NCI-H2107 (cell line): ENCODE results near the gene PERM1.
"Not testable (repeated sequence)": the region's sequence is repeated elsewhere in the genome, so short reads cannot be mapped to it uniquely, and the experiment has no call there.

Experiments
- DNase-seq: peaks from one replicate; lab custom pipeline; 2025; lab: John Stamatoyannopoulos, UW

PERM1 gene

DNA sequence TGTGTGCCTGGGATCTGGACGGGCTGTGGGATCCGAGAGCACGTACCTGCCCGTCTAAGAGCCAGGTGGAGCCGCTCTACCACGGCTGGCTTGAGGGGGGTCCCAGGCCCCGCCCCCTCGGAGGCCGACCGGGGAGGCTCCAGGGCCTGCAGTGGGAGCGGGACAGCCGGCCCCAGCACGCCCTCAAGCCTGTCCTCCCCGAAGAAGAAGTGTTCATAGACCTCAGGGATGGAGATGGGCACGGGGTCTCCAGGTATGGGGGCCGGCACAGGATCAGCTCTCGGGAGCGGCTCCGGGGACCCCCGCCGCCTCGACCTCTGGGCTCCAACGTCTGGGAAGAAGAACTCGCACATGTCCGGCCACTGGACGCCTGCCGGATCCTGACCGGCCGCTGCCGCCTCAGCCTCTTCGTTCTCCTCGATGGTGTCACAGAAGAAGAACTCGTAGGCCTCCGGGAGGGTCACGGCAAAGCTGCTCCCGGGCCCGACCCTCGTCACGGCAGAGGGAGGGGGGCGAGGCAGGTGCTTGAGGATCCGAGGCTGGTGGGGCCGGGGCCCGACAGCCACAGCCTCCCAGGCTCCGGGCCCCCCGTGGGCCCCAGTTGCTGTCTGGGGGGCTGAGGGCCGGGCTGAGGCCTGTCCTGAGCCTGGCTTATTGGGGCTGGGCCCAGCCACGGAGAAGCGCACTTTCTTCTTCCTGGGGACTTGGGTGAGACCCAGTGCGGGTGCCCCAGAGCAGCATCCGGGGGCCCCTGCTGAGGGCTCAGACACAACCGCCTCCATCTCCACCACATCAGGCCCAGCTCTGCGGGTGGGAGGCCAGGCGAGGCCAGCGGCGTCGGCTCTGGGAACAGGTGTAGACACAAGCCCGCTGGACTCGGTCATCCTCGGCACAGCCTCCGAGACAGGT lies 2.8 kb downstream of the PERM1 start:
- DNase-seq = no peak

DNA sequence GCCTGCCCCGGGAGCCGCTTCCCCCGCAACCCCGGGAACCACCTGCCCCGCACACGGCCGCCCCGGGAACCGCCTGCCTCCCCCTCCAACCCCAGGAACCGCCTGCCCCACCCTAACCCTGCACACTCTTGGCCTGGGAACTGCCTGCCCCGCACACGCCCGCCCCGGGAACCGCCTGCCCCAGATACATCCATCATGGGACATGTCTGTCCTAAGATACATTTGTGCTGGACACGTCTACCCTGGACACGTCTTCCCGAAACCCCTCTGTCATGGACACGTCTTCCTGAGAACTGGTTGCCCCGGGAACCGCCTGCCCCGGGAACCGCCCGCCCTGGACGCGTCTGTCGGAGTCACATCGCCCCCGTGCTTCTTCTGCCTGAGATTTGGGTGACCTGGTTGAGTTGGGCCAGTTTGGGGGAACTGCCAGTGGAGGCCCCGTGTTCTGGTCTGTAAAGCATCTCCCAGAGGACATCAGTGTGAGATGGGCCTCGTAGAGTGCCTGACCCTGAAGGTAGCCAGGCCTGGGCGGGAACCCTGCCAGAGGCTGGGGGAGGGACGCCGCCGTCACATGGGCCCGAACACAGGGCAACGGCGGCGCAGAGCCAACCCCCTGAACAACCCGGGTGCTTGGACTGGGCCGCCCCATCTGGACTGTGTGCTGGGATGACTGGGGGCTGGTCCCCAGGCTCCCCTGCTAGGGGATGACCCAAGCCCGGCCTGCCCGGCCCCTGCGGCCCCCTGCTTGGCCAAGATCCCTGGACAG lies 3.6 kb downstream of the PERM1 start:
- no peak for DNase-seq

DNA sequence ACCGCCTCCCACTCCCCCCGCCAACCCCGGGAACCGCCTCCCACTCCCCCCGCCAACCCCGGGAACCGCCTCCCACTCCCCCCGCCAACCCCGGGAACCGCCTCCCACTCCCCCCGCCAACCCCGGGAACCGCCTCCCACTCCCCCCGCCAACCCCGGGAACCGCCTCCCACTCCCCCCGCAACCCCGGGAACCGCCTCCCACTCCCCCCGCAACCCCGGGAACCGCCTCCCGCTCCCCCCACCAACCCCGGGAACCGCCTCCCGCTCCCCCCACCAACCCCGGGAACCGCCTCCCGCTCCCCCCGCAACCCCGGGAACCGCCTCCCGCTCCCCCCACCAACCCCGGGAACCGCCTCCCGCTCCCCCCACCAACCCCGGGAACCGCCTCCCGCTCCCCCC lies 5.1 kb downstream of the PERM1 start:
- not testable (repeated sequence) for DNase-seq

DNA sequence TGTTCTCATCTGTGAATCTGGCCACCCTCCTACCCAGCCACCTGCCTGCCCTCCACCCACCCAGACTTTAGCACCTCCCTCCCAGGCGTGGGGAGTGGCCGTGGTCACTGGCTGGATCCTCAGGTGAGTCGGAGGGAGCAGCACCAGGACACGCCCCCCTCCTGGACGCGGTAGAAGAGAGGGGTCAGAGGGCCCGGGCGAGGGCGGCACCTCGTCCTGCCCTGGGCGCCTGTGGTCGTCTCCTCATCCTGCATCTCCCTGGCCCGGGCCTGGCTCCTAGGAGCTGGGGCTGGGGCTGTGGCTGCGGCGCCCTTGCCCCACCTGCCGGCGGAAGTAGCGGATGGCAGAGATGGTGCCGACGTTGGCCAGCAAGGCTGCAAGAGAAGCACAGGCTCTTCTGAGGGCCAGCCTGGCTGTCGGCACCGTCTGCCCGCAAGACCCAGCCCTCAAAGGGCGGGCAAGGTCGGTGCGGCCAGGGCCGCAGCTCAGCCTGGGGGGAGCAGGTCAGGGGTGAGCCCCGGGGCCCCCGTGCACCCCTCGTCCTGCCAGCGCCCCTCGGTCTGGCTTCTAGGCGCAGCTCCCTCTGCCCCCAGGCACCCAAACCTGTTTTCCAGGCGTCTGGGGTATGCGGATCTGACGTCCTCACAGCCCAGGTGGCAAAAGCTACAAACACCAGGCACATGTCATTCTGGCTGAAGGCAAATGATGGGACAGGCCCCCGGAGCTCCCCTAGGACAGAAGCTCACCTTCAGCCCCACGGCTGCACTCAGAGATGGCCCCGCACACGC lies 5.8 kb downstream of the PERM1 start:
- no peak for DNase-seq

DNA sequence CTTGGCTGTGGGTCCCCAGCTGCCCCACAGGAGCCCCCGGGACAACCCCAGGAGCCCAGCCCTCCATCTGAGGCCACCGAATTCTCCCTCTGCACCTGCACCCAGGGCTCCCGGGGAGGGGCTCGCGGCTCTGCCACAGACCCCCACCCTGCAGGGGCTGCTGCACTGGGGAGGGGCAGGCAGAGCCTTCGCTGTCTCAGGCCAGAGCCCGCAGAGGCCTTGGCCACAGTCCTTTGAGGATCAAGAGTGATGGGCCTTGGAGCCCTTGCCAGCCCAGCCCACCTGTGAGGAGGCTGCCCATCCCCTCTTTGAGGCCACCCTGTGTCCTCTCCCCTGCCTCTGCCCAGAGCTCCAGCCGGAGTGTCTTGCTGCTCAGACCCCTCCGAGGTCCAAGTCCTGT lies 6.5 kb downstream of the PERM1 start:
- no peak for DNase-seq

DNA sequence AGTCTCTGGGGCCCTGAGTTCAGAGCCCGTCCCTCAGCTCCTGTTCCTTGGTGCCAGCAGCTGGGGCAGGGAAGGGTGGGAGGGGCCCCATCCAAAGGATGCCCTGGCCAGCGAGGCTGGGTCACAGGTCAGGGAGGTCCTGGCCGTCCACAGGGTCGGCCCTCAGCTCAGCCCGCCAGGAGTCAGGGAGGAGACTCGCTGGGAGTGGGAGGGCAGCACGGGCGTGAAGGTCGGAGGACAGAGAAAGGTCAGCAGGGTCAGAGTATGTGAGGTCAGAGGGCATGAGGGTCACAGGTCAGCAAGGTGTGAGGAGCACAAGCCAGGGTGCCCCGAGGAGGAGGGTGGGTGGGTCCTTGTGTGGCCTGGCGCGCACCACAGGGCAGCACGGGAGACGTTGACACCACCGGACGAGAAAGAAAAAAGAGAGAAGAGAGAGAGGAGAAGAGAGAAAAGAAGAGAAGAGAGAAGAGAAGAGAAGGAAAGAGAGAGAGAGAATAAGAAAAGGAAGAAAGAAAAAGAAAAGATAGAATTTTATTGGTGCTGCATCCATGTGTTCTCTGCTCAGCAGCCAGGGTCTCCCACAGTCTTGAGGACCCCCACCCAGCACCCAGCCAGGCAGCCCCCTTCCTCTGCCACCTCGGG lies 7.1 kb downstream of the PERM1 start:
- DNase-seq = no peak

DNA sequence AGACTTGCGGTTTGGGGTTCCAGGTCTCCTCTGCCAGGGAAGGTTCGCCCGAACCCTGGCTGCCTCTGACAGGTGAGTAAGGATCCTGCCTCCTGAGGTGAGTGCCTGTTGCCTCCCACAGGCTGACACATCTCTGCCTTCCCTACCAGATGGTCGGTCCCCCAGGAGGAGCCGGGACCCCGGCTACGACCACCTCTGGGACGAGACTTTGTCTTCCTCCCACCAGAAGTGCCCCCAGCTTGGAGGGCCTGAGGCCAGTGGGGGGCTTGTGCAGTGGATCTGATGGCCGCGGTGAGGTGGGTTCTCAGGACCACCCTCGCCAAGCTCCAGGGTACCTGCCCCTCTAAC lies 7.6 kb downstream of the PERM1 start:
- DNase-seq = no peak

DNA sequence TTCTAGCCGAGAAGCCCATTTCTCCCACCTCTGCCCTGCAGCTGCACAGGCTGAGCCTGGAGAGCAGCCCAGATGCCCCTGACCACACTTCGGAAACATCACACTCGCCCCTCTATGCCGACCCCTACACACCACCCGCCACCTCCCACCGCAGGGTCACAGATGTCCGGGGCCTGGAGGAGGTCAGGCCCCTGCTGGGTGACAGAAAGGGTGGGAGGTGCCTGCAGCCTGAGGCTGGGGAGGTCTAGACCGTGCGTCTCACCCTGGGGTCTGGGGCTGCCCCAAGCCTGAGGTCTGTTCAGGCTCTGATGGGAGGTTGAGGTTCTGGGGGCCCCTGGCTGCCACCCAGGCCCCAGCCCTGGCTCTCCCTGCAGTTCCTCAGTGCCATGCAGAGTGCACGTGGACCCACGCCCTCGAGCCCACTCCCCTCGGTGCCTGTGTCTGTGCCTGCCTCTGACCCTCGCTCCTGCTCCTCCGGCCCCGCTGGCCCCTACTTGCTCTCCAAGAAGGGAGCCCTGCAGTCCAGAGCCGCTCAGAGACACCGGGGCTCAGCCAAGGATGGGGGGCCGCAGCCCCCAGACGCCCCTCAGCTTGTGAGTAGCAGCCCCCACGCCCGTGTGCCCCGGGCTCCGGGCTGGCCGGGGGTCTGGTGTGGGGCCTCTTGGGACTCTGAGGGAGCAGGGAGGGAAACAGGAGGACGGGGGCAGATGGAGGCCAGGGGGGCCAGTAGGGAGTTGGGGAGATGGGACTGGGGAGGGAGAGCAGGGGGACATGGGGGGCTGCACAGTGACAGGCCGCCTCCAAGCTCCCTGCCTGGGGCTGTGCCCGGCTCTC lies 8.2 kb downstream of the PERM1 start:
- DNase-seq = no peak

DNA sequence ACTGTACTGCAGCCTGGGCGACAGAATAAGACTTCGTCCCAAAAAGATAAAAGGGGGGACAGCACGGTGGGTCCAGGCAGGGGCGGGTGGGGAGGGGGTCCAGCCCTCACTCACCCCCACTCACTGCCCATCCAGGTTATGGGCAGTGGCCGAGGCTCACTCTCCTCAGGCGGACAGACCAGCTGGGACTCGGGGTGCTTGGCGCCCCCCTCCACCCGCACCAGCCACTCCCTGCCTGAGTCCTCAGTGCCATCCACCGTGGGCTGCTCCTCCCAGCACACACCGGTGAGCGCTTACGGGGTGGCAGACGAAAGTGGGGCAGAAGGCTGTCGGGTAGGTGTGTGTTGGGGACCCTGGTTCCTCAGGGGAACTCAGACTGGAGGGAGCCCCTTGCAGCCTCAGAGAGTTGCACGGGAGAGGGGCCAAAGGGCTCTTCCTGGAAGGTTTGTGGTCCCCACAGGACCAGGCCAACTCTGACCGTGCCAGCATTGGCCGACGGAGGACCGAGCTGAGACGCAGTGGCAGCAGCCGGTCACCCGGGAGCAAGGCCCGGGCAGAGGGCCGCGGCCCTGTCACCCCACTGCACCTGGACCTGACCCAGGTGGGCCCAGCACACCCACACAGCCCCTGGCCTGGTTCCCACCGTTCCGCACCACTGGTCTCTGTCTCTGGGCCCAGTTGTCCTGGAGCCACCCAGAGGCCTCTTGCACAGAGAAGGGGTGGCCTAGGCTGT lies 9.0 kb downstream of the PERM1 start:
- no peak for DNase-seq

DNA sequence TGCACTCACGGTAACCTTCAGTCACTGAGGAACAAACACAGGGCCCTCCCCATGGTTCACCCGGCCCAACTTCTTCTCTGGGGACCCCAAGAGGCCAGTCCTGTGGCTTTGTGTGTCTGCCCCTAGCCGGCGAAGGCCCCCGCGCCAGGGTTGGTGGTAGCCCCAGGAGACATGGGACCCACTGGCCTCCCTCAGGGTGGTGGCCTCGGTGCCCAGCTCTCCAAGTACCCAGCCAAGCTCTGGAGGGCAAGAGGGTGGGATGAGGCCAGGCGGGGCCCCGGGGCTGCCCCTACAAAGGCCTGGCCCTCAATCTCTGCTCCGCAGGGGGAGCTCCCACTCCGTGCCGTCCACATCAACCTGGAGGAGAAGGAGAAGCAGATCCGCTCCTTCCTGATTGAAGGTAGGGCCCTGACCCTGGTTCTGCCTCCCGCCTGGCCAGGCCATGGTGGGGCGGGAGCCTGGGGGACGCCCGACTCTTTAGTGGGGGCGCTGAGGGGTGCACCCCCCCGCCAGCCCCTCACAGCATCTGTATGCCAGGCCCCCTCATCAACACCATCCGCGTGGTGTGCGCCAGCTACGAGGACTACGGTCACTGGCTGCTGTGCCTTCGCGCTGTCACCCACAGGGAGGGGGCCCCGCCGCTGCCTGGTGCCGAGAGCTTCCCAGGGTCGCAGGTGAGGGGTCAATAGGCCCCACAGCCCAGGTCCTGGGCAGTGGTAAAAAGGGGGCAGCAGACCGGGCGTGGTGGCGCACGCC lies 10.0 kb downstream of the PERM1 start:
- no peak for DNase-seq

DNA sequence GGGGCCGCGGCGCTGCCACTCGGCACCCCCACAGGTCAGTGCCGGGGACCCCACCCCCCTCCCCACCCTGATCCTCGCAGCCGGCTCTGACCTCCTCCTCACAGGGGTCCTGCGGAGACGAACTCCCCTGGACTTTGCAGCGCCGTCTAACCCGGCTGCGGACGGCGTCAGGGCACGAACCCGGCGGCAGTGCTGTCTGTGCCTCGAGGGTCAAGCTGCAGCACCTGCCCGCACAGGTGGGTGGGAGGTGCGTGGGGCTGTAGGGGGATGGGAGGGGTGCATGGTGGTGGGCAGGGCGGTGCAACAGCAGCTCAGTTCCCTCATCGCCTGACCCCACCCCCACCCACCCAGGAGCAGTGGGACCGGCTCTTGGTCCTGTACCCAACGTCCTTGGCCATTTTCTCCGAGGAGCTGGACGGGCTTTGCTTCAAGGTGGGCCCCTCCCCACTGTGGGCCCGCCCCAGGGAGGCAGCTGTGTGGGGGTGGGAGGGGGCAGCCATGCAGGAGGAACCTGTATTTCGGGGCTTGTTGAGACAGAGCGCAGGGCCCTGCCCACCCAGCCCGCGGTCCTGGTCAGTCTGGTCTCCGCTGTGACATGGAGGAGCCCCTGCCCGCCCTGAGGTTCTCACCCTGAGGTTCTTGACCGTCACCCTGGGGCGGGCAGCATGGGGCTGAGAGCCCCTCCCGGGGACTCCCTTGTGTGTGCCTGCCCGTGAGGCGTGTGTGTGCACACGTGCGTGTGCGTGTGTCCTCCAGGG lies 10.7 kb downstream of the PERM1 start:
- DNase-seq = no peak

DNA sequence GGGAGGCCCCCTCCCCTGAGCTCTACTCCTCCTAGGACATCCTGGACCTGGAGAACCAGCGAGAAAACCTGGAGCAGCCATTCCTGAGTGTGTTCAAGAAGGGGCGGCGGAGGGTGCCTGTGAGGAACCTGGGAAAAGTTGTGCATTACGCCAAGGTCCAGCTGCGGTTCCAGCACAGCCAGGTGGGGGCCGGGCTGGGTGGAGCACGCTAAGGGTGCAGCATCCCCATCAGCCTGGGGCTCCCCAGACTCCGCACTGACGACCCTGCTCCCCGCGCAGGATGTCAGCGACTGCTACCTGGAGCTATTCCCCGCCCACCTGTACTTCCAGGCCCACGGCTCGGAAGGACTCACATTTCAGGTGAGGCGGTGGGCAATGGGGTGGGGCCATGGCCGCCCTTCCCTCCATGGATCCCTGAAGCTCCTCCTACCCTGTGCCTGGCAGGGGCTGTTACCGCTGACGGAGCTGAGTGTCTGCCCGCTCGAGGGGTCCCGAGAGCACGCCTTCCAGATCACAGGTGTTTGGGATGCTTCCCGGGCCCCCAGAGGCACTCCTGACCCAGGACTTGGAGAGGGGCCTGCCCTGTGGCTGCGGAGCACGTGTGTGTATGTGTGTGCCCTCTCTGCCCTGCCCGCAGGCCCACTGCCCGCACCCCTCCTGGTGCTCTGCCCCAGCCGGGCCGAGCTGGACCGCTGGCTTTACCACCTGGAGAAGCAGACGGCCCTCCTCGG lies 11.5 kb downstream of the PERM1 start:
- no peak for DNase-seq

DNA sequence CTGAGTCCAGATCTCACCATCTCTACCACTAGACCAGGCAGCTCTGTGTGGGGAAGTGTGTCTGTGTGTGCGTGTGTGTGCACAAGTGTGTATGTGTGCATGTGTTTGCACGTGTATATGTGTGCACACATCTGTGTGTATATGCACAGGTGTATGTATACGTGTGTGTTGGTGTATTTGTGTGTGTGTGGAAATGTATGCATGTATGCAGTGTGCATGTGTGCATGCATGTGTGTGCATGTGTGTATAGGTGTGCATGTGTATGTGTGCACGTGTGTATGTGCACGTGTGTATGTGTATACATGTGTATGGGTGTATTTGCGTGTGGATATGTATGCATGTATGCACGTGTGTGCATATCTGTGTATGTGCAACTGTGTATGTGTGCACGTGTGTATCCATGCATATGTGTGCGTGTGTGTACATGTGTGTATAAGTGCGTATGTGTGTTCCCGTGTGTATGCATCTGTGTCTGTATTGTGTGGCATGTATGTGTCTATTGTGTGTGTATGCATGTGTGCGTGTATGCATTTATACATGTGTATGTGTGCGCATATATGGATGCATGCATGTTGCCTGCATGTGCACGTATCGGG lies 12.5 kb downstream of the PERM1 start:
- no peak for DNase-seq

DNA sequence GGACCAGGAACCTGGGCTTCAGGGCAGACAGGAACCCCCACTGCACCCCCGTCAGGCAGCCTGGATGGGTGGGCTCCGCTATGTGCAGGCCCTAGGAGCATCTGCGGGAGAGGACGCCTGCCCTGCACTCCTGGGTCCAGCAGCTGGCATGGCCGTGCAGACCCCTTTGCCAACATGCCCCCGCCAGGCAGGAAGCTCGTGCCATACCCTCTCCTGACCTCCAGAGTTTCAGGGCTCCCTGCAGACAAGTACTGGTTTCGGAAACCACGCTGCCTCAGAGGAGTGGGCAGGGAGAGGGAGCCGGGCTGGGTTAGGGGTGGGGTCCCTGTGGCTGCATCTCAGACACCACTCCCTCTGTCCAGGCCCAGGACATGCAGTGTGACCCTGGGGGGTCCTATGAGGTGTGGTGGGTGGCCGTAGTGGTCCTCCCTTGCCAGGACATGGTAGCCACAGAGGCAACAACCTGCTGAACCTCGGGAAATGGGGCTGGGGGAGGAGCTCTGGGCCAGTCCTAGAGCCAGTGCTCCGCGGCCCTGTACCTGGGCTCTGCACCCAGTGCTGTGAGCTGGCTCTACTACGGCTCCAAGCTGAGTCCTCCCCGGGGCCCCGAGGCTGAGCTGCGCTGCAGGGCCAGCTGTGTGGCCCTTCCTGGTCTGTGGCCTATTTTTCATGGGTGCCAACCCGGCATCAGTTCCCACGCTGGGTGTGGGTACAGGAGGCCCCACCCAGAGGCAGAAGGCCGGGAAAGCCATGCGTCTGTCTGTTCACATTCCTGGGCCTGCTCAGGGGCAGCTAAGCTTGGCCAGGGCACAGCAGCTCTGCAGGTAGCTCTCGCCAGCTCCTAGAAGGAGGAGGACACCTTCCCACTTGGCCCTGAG lies 14.2 kb downstream of the PERM1 start:
- DNase-seq = no peak

DNA sequence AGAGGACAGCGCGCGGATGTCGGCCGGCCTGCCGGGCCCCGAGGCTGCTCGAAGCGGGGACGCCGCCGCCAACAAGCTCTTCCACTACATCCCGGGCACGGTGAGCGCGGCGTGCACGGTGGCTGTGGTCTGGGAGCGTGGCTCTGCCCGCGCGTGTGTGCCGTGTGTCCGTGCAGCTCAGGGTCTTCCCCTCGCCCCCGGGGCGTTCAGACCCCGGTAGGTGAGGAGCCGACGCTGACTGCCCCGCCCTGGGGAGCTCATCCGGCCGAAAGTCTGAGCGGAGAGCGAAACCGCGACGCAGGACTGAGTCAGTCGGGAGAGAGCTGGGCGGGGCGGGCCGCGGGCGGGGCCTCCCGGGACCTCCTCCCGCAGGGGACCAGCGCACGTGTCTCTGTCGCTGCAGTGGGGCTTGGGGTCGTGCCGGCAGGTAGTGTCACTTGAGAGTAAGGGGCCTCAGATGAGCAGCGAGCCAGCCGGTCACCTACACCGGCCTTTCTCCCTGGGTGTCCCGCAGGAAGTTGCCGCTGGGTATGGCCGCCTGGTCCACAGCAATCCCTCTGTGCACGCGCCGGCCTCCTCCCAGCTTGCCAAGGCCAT lies 15.1 kb downstream of the PERM1 start:
- DNase-seq = no peak

DNA sequence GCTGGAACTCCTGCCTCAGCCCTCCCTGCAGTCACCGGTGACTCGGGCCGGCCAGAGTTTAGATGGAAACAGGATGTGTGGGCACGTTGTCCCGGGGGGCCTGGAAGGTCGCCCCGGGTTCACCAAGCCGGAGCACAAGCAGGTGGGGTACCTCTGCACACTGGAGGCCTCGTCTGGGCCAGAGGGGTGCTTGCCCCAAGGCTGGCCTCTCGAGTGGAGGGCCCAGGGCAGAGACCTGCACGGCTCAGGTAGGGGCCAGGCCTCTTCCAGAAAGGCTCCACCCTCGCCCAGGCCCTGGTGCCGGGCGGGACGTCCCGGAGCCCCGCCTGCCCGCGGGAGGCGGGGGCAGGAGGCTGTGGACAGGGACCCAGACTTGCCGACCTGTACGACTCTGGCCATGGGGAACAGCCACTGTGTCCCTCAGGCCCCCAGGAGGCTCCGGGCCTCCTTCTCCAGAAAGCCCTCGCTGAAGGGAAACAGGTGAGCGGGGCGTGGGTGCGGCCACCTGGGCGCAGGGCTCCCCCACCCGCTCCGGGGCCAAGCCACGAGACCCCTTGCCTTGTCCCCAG lies 15.7 kb downstream of the PERM1 start, which contains the start of gene PLEKHN1:
PLEKHN1 (plus strand) TSS at position 348 of the 569 bp plus-strand sequence; CDS start at position 398, 50 bp downstream.
- DNase-seq = no peak
